ENCODE results near the gene IRAK3.
"Not testable (repeated sequence)": the region's sequence is repeated elsewhere in the genome, so short reads cannot be mapped to it uniquely, and the experiment has no call there.

Gene IRAK3

DNA sequence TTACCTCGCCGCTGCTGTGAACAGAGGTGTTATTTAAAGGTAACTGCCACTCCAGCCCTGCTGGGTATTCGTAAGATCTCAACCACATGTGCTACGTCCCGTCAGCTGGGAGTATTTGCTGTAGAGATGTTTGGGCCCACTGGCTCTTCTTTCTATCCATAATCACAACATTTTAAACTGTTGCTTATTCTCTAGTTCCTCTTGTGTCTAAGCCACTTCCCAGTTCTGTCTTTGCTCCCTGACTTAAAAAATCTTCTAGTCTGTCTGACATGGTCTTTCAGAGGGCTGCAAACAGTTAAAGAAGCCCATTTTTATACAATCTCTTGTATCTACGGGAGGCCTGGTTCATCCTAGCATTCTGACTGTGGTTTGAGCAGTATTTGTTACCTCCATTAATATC lies 80.1 kb downstream of the IRAK3 start:
- no peak for DNase-seq

DNA sequence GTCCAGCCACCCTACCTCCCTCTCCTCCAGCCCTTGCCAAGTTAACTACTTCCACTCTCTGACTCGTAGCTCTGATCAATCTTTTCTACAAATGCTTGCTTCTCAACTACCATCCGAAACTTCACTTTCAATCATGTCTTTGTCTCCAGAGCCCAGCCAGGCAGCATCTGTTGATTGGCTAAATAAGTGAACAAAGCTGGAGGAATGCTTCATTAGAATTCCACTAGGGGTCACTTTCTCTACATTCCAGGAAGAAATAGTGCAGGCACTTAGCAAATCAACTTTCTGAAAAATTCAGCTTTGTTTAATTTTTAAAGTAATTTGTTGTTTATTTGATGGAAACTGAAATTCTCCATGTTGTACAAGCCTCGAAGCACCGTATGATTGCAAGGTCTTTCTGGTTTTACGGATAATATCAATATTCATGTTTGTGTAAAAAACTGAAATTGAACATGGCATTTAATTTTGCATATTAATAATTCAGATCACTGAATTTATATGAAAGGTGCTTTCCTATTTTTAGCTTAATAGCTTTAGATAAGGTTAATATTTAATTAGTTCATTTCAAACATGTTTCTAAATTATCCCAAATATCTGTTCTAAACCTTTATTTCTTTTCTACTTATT lies 80.9 kb downstream of the IRAK3 start:
- peak; percentile 14 for DNase-seq

DNA sequence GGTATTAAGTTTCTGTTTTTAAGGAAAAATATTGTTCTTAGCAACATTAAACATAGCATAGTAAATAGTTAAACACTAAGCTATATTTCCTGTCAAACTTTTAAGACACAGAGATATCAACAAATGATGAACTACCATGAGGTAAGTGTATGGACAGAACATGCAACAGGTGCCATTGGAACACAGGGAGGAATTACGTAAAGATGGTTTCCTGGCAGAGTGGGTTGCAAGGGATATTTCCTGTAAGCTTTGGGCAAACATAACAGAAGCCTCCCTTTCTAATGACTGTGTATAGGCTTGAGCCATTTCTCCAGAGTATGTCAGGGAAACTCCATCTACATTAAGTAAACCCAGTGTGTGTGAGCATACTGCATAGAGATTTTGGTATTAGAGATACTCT lies 81.6 kb downstream of the IRAK3 start:
- DNase-seq, result no peak

DNA sequence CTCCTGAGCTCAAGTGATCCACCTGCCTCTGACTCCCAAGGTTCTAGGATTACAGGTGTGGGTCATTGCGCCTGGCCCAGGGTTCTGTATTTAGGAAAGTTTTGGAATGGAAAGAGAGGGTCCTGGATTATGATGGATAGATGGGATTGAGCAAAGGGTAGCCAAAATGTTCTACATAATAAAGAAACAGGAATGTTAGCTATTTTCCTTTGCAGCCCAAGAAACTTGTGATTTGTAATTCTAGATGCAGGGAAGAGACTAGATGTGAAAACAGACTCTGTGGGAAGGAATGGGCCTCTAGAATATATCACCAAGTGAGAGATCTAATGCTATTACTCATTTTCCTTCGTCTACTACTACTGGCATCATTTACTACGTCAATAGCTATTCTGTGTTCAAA lies 83.6 kb downstream of the IRAK3 start:
- no peak for DNase-seq

DNA sequence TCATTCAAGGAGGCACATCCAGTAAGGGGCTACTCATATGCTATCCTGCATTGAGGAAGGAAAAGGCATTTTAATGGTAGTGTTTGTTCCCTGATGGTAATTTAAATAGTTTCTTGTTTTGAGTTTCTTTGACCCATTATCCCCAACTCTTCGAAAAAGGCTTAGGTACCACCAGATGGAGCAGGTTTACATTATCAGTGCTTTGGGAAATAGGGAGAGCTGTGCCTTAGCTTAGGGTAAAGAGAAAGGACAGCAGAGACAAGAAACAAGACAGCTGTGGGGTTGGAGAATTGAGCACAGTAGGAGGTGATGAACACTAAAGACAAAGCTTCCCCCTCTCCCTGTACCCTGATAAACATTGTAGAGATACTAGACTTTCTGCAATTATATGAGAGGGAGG lies 84.1 kb downstream of the IRAK3 start:
- DNase-seq, result no peak

DNA sequence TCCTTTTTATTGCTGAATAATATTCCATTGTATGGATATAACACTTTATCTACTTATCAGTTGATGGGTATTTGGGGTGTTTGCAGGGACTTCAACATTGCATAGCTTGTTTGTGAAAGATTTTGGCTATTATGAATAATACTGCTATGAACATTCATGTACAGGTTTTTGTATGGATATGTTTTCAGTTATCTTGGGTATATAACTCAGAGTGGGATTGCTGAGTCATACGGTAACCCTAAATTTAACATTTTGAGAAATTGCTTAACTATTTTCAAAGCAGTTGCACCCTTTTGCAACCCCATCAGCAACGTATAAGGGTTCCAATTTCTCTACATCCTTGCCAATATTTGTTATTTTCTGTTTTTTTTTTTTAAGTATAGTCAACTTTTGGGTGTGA lies 86.0 kb downstream of the IRAK3 start:
- no peak for DNase-seq

DNA sequence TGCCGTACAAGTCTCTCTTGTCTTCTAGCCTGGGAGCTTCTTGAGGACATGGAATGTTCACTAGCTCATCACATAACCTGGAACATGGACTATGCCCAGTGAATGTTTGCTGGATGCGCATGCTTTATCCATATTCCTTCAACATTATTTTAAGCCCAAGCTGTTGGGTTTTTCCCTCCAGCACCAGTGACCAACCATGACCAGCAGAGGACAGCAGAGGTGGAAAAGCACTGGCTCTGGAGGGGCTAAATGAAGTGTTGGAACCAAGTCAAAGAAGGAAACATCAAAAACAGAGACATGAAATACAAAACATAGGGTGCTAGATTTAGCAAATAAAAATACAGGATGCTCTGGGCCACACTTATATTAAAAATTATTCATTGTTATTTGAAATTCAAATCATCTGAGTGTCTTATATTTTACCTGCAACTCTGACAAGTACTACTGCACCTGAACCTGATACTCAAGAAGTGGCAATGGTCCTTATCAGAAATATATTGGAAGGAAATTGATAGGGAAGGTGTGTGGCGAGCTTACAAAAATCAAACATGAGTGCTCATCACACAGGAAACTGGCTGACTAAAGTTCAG lies 90.2 kb downstream of the IRAK3 start:
- DNase-seq, result no peak

DNA sequence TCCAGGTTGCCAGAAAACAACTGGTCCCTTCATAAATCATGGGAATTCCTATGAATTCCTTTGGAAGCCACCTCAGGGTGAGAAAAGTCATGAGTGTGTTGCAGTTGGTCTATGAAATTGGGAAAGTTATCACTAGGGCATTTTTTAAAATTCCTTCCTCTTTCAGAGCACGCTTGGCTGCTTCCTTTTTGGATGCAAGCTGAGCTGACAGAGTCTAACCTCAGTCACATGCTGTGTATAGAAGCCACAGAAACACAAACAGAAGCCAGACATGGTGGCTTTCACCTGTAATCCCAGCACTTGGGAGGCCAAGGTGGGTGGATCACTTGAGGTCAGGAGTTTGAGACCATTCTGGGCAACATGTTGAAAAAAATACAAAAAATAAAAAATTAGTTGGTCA lies 91.5 kb downstream of the IRAK3 start:
- DNase-seq, result no peak

DNA sequence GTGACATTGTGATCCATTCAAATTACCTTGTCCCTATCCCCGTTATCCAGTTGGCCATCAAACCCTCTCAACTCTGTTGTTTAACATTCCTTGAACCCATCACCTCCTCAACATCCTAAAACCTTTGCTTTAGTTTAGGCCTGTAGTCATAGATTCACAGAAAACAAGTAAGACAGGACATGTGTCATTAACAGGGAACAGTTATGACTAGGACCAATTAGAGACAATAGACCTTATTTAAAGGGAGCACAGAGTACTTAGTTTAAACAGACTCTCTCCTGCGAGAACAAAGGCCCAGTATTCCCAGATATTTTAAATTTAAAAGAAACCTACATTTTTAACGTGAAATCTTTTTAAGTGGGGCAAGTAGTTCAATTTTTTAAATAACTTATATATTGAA lies 93.2 kb downstream of the IRAK3 start:
- DNase-seq, result no peak

DNA sequence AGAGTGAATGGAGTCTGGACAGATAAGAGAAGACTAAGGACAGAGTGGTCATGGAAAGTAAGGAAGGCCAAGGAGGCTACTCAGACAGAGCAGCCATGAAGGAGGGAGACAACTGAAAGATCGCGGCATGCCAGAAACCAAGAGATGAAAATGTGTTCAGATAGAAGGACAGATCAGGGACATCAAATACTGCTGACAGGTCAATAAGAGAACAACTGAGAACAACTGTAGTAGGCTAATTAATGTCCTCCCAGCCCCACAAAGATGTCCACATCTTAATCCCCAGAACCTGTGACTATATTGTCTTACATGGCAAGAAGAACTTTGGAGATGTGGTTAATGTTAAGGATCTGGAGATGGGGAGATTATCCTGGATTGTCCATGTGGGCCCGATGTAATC lies 98.3 kb downstream of the IRAK3 start:
- no peak for DNase-seq

DNA sequence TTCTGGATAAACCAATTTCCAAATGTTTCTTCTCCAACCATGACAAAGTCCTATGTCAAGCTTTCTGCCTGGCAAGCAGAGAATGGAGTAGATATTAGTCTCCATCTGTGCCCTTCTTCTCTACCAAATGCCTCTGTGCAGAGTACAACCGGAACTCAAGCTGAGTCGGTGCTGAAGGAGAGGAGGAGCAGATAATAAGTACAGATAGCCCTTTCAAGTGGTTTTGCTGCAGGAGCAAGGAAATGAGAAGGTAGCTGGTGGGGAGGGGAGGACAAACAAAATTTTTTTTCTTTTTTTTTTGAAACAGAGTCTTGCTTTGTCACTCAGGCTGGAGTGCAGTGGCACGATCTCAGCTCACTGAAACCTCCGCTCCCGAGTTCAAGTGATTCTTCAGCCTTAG lies 99.1 kb downstream of the IRAK3 start:
- no peak for DNase-seq

DNA sequence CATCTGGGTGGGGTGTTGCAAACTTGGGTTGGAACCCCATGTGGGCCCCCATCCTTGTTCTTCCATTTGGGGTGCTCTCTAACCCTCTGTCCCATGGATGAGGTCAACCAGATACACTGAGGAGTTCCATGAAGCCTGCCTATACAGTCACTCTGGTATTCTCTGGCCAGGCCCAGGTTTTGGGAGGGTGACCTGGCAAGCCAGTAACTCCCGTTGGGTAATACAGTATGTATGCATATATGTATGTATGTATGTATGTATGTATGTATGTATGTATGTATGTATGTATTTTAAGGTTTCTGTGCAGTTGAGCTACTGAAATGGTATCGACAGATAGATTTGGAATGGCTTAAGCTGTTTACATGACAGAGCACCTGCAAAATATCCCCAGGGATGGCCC lies 100.5 kb downstream of the IRAK3 start:
- DNase-seq, result no peak

DNA sequence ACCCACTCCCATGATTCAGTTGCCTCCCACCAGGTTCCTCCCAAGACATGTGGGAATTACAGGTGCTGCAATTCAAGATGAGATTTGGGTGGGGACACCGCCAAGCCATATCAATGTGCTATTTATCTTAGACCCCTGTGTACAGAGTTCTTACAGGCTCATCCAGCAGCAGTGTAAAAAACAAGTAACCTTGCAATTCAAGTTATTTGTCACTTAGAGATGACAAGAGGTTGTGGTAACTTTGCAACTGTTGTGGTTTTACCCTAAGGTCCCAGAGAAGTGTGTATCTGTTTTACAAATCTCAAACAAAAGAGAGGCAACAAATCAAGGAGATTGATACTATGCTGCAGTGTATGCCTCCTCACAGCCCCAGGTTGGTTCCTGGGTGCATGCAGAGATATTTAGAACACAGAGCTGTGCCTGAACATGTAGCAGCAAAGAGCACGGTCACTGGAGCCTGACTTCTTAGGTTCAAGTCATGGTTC lies 101.7 kb downstream of the IRAK3 start:
- DNase-seq, result no peak

DNA sequence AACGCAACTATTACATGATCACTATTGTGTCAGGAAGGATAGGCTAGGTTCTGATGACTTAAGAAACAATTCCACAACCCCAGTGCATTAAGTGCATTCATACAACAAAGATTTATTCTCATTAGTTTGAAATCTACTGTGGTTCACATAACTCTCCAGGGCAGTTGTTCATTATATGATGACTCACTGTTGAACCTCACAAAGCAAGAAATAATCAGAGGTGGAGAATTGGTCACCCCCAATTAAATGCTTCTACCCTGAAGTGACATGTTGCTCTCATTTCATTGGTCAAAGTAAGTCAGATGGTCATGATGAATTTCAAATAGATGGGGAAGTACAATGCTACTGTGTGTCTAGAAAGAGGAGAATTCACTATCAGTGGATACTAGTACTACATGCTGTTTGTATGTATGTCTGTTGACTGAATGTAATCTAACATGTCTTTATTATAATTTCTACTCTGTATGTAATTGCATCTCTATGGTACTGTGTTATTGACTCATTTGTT lies 107.2 kb downstream of the IRAK3 start:
- no peak for DNase-seq

DNA sequence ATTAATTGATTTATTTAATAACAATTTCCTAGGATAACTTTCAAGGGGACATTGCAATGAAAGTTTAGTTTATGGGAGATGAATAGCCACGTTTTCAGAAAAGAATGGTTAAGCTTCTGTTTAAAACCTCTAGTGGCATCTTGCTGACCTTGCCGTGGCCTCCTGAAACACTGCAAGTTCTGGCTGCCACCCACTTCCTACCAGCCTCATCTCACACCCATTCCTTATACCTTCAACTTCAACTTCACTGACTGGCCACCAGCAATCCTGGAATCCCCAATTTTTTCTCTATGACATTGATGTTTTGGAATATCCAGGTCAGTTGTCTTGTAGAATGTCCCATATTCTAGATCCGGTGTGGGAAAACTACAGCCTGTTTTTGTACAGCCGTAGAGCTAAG lies 108.1 kb downstream of the IRAK3 start:
- DNase-seq, result no peak

DNA sequence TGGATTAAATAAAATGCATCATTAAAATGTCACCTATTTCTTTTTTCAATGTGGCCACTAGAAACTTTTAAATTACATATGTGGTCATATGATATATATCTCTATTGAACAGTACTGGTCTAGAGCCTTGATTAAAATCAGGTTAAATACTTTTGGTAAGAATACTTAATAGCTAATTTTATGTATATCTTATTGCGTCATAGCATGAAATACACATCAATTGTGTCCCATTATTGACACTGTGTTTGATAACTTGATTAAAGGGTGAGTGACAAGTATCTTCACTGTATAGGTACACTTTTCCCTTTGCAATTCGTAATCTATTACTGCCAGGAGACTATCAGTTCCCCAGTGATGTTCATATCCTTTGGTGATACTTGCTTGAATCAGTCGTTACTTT lies 108.9 kb downstream of the IRAK3 start:
- DNase-seq, result no peak

DNA sequence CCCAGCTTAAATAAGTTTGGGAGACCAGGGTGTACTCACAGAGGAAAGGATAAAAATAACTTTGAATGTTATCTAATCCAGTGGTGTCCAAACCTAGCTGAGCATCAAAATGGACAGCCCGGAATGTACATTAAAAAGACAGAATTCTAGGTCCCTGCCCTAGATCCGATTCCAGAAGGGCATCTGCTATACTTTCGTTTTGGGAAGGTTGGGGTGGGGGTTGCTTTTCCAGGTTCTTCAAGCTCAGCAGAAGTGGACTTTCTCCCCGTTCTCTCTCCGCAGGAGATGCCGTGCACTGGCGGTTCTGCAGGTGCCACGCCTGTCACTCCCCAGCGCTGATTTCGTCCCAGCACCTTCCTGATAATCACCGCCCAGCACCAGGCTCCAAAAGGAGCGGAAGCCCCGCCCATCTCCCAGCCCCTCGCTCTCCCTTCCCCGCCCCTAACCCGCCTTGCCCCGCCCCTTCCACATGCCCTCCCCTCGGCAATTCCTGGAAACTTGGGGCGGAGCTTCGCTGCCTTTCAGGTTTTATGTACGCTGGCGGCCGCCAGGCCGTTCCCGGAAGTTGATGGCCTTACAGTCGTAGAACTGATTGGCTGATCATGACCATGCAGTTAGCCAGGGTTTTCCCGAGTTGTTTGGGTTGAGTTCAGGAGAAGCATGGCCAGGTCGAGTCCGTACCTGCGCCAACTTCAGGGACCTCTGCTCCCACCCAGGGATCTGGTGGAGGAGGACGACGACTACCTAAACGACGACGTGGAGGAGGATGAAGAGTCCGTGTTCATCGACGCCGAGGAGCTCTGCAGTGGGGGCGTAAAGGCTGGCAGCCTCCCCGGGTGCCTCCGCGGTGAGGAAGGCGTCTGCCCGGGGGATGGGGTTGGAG lies 113.2 kb downstream of the IRAK3 start, which contains the start of gene HELB:
TSS of gene HELB (plus strand) at position 550 of the 883 bp plus-strand sequence. CDS start at position 661, 111 bp downstream.
- DNase-seq, result peak; percentile 90

DNA sequence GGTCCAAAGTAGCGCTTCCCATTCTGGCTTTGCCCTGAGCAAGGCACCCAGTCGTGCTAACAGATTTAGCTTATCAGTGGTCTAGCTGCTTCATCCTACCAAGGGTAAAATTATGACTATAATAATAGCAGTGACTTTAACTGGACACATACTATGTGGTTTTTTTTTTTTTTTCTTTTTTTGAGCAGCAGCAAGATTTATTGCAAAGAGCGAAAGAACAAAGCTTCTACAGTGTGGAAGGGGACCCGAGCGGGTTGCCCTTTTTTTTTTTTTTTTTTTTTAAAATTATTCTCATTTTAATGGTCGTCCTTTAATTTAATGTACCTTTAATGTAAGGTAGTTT lies 113.8 kb downstream of the IRAK3 start:
- DNase-seq, result no peak

DNA sequence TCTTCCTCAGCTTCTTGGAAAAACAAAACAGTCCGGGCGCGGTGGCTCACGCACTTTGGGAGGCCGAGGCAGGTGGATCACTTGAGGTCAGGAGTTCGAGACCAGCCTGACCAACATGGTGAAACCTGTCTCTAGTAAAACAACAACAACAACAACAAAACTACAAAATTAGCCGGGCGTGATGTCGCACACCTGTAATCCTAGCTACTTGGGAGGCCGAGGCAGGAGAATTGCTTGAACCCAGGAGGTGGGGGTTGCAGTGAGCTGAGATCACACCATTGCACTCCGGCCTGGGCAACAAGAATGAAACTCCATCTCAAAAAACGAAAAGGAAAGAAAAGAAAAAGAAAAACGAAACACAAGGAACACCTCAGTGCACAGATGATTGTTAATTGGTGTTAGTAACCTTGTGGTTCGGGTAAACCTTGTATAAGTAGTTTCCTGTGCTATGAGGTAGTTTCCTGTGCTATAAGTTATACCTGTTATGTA lies 114.3 kb downstream of the IRAK3 start:
- not testable (repeated sequence) for DNase-seq

All from NCI-H526 treated with DMSO at 0.1 percent for 48 hours (cell line).